ENCODE data around the gene GPR137.
"Not testable (repeated sequence)": the region's sequence is repeated elsewhere in the genome, so short reads cannot be mapped to it uniquely, and the experiment has no call there.

Gene GPR137

DNA sequence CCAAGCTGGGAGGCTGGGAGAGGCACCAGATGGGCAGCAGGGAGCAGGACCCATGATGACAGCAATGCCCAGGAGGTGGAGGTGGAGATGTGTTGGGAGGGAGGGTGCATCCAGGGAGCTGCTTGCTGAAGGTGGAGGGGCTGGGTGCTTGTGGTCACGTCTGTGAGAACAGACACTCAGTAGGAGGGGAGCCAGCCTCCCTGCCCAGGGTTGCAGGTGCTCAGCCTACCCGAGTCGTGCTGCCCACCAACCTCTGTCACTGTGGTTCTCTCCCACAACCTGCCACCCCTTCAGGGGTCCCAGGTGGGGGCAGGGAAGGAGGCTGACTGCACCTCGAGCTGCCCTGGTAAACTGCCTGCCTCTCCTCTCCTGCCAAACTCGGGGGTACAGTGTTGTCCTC, 37.7 kb downstream of the GPR137 start:
- TF ChIP-seq, protein P1, sequence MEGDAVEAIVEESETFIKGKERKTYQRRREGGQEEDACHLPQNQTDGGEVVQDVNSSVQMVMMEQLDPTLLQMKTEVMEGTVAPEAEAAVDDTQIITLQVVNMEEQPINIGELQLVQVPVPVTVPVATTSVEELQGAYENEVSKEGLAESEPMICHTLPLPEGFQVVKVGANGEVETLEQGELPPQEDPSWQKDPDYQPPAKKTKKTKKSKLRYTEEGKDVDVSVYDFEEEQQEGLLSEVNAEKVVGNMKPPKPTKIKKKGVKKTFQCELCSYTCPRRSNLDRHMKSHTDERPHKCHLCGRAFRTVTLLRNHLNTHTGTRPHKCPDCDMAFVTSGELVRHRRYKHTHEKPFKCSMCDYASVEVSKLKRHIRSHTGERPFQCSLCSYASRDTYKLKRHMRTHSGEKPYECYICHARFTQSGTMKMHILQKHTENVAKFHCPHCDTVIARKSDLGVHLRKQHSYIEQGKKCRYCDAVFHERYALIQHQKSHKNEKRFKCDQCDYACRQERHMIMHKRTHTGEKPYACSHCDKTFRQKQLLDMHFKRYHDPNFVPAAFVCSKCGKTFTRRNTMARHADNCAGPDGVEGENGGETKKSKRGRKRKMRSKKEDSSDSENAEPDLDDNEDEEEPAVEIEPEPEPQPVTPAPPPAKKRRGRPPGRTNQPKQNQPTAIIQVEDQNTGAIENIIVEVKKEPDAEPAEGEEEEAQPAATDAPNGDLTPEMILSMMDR (IDR thresholded peaks at IDR 0.05; ENCODE audit: low read depth, low read length), result no peak
- no peak overlapping the region for H3K4me3 ChIP-seq (replicated peaks in 1 of 2; ENCODE audit: low read depth in 2 of 2, low read length in 2 of 2)
- DNase-seq (ENCODE audit: low read depth in 2 of 2), result no peak

DNA sequence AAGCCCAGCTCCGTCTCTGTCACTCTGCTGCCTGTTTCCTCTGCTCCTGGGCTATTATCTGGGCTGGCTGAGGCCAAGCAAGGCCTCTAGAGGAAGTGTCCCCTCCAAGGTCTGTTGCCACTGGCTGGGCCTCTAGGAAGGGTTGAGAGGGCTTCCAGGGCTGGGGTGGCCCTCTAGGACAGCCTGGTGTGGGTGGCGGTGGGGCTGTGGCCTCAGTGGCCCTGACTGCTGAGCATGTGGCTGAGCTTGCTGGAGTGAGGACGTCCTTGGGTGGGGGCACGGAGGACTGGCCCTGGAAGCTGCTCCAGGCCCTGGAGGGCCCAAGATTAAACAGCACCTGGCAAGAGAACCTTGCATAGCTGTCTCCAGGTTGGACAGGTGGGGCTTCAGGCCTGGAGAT, 38.3 kb downstream of the GPR137 start:
- not testable (repeated sequence) for H3K4me3 ChIP-seq (replicated peaks in 1 of 2; ENCODE audit: low read depth in 2 of 2, low read length in 2 of 2); DNase-seq (ENCODE audit: low read depth in 2 of 2)

DNA sequence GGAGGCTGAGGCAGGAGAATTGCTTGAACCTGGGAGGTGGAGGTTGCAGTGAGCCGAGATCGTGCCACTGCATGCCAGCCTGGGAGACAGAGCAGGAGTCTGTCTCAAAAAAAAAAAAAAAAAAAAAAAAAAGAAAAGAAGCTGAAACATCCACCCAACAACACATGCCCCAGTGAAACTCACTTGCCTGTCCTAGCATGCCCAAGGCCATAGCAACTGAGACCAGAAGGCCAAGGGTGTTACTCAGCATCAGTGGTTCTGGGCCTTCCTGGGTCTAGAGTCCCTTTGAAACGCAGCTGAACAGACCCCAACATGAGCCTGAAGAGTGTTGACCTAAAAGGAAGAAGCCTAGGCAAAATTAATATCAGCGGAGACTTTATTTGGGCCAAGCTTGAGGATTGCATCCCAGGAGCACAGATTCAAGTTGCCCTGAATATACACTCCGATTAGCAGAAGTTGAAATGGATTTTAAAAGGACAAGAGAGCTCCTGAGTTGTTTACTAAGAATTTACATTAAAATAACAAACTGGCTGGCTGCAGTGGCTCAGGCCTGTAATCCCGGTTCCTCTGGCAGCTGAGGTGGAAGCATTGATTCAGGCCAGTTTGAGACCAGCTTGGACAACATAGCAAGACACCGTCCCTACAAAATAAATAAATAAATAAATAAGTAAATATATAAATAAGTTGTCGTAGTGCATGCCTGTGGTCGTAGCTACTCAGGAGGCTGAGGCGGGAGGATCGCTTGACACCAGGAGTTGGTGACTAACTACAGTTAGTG, 39.2 kb downstream of the GPR137 start:
- TF ChIP-seq, protein P1 (IDR thresholded peaks at IDR 0.05; ENCODE audit: low read depth, low read length), result no peak
- no peak overlapping the region for H3K4me3 ChIP-seq (replicated peaks in 1 of 2; ENCODE audit: low read depth in 2 of 2, low read length in 2 of 2)
- DNase-seq (ENCODE audit: low read depth in 2 of 2), result no peak

DNA sequence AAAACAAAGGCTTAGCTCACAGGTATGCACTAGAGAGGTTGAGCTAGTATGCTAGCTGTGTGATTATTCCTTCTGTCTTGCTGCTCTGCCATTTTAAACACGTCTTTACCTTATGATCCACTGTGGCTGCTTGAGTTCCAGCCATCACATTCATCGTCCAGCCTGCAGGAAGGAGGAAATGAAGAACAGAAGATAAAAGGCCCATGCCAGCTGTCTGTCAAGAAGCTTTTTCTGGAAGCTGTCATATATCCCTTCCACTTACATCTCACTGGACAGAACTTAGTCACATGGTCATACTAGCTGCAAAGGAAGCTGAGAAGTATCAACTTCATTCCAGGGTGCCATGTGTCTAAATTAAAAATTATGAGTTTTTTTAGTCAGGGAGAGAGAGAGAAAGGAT, 41.7 kb downstream of the GPR137 start:
- TF ChIP-seq, protein P1 (IDR thresholded peaks at IDR 0.05; ENCODE audit: low read depth, low read length), result no peak
- no peak for DNase-seq (ENCODE audit: low read depth in 2 of 2)
- no peak overlapping the region for H3K4me3 ChIP-seq (replicated peaks in 1 of 2; ENCODE audit: low read depth in 2 of 2, low read length in 2 of 2)

DNA sequence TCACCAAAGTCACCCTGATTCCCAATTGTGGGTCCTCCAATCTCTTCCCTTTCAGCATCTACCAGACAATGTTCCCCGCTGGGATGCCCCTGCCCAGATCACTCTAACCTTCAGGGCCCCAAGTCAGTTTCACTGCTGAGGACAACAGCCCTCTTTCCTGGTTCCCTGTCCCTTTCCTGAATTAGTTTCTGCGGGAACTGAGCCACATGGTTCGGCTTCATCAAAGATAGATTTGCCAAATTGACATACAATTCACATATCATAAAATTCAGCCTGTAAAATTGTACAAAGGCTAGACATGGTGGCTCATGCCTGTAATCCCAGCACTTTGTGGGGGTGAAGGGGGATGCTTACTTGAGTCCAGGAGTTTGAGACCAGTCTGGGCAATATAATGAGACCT, 42.3 kb downstream of the GPR137 start:
- H3K4me3 ChIP-seq (replicated peaks in 1 of 2; ENCODE audit: low read depth in 2 of 2, low read length in 2 of 2), result no peak overlapping the region
- DNase-seq (ENCODE audit: low read depth in 2 of 2), result no peak
- TF ChIP-seq, protein P1 (IDR thresholded peaks at IDR 0.05; ENCODE audit: low read depth, low read length), result no peak

DNA sequence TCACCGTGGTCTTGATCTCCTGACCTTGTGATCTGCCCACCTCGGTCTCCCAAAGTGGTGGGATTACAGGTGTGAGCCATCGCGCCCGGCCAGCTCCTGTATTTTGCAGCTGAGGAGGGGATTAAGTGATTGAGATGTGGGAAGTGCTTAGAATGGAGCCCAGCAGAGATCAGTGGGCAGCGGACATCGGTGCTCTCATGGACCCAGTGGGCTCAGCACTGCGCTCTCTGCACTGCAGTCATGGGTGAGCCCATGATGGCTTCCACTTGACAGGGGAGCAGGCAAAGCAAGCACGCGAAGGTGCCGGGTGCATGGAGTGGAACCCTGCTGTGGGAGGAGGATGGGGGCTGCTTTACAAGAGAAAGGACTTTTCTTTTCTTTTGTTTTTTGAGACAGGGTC, 45.2 kb downstream of the GPR137 start:
- H3K4me3 ChIP-seq (replicated peaks in 1 of 2; ENCODE audit: low read depth in 2 of 2, low read length in 2 of 2), result no peak overlapping the region
- TF ChIP-seq, protein P1 (IDR thresholded peaks at IDR 0.05; ENCODE audit: low read depth, low read length), result no peak
- no peak for DNase-seq (ENCODE audit: low read depth in 2 of 2)

DNA sequence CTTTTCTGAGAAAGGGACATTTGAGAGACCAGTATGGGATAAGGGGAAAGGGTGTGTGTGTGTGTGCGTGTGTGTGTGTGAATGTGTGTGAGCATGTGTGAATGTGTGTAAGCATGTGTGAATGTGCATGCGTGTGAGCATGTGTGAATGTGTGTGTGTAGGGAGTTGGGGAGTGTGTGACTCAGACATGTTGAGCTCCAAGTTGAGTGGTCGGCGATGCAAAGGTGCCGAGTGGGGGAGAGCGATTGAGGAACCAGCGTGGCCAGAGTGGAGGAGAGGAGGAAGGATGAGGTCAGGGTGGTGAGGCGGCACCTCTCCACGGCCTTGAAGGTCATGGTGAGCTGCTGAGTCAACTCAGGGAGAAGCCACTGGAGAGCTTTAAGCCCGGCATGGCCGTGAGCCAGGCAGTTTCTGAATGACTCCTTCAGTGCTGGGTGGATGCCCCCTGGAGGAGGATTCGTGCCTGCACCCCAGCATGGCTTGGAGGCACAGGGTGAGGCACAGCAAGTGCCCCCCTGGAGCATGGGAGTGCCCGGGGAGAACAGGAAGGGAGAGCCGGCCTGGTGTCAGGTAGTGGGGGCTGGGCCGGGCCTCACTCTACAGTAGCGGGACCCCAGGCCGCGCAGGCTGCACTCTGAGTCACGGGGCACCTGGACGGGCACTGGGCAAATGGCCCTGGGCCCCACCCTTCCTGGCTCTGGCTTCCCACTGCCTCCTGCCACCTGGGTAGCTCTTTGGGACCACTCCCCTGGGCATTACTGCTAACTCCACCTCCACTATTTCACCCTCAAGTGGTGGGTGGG, 46.1 kb downstream of the GPR137 start:
- TF ChIP-seq, protein P1 (IDR thresholded peaks at IDR 0.05; ENCODE audit: low read depth, low read length), result peak; percentile 88
- DNase-seq (ENCODE audit: low read depth in 2 of 2), result peak; percentile 89 to 95
- no peak overlapping the region for H3K4me3 ChIP-seq (replicated peaks in 1 of 2; ENCODE audit: low read depth in 2 of 2, low read length in 2 of 2)
